ENCODE measurements around the gene NELFCD.
"Not testable (repeated sequence)": the region's sequence is repeated elsewhere in the genome, so short reads cannot be mapped to it uniquely, and the experiment has no call there.

Gene NELFCD

GRCh38 chr20:58982406-58983114 lies 1.5 kb downstream of the NELFCD start:
- DNase-seq (ENCODE audit: low spot score), result no peak

GRCh38 chr20:58983115-58983468 lies 2.0 kb downstream of the NELFCD start:
- in situ Hi-C loops (cut with MboI; ENCODE audit: low pct_unique_long_range_greater_than_20kb, low sequenced_read_pairs, unreplicated experiment), result loop anchor here (10.0 kb wide), 1 partner anchor 88 kb away; no protein-coding TSS in a partner anchor
- not testable (repeated sequence) for DNase-seq (ENCODE audit: low spot score)

More at GRCh38 chr20:58982406-58983114, 1.5 kb downstream of the NELFCD start:
- in situ Hi-C loops (cut with MboI; ENCODE audit: low pct_unique_long_range_greater_than_20kb, low sequenced_read_pairs, unreplicated experiment), result loop anchor here (10.0 kb wide), 1 partner anchor 88 kb away; no protein-coding TSS in a partner anchor
- TF ChIP-seq CTCF (IDR thresholded peaks at IDR 0.05; ENCODE audit: extremely low read depth, insufficient read depth, missing control alignments), result no peak

DNA sequence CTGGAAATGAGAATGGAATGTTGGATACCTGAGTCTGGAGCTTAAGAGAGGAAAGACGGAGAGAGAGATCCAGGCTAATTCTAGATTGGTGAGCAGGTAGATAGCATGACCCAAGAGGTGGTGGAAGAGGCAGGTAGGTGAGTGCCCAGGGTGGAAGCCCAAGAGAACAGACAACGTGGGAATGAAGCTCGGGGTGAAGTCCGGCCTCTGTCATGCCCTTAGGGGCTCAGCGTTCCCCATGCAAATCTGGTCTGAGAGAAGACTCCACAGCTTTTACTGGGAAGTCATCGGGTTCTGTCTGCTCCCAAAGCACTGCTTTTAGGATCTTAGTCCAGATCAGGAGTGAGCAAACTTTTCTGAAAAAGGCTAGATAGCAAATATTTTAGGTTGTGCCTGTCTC lies 3.6 kb downstream of the NELFCD start:
- no peak for TF ChIP-seq CTCF (IDR thresholded peaks at IDR 0.05; ENCODE audit: extremely low read depth, insufficient read depth, missing control alignments)
- no peak for DNase-seq (ENCODE audit: low spot score)
- in situ Hi-C loops (cut with MboI; ENCODE audit: low pct_unique_long_range_greater_than_20kb, low sequenced_read_pairs, unreplicated experiment), result loop anchor here (10.0 kb wide), 1 partner anchor 90 kb away; no protein-coding TSS in a partner anchor

GRCh38 chr20:58985656-58986055 lies 4.6 kb downstream of the NELFCD start:
- in situ Hi-C loops (cut with MboI; ENCODE audit: low pct_unique_long_range_greater_than_20kb, low sequenced_read_pairs, unreplicated experiment), result loop anchor here (10.0 kb wide), 1 partner anchor 91 kb away; no protein-coding TSS in a partner anchor
- no peak for DNase-seq (ENCODE audit: low spot score)
- no peak for TF ChIP-seq CTCF (IDR thresholded peaks at IDR 0.05; ENCODE audit: extremely low read depth, insufficient read depth, missing control alignments)

DNA sequence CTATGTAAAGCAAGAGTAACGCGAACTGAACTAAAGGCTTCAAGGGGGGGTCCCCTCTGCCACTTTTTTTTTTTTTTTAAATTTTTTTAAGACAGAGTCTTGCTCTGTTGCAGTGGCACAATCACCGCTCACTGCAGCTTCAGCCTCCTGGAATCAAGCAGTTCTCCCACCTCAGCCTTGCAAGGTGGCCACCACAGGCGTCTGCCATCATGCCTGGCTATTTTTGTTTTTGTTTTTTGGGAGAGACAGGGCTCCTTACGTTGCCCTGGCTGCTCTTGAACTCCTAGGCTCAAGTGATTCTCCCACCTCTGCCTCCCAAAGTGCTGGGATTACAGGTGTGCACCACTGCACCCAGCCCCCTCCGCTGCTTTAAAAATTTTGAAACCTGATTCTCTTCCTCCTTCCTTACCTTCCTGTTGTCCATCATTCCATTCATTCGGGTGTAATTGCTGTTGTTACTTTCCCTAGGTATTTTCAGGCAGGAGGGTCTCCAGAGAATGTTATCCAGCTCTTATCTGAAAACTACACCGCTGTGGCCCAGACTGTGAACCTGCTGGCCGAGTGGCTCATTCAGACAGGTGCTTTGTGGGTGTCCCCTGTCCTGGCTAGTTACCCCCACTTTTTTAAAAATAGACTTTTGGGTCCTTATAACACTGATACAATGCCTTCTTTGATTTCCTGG lies 5.4 kb downstream of the NELFCD start:
- TF ChIP-seq CTCF (IDR thresholded peaks at IDR 0.05; ENCODE audit: extremely low read depth, insufficient read depth, missing control alignments), result no peak
- in situ Hi-C loops (cut with MboI; ENCODE audit: low pct_unique_long_range_greater_than_20kb, low sequenced_read_pairs, unreplicated experiment), result loop anchor here (10.0 kb wide), 1 partner anchor 92 kb away; no protein-coding TSS in a partner anchor
- no peak for DNase-seq (ENCODE audit: low spot score)

DNA sequence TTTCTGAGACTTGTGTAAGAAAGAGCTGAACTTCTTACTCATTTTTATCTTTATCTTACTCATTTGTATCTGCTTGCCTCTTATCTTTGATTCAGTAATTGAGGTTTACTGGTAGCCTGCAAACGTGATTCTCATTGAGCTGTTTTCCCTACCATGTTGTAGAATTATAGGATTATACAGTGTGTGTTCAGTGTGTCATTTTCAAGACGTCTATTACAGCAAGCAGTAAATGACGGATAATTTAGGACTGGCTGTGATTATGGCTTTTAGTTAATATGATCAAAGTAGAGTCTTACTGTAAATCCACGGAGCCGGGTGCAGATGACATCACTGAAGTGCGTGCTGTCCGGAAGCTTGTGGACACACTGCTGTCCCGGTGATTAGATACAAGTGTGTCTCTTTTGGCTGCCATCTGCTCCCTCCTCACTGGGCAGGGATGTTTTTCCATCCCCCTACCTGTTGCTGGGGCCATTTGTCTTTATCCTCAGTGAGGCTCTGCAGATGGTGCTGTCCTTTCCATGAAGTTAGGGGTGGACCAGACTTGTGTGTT lies 6.0 kb downstream of the NELFCD start:
- in situ Hi-C loops (cut with MboI; ENCODE audit: low pct_unique_long_range_greater_than_20kb, low sequenced_read_pairs, unreplicated experiment), result loop anchor here (10.0 kb wide), 1 partner anchor 92 kb away; no protein-coding TSS in a partner anchor
- no peak for TF ChIP-seq CTCF (IDR thresholded peaks at IDR 0.05; ENCODE audit: extremely low read depth, insufficient read depth, missing control alignments)
- no peak for DNase-seq (ENCODE audit: low spot score)

All from GM13977 (cell line).